GM18951 (cell line): ENCODE data around the gene THADA.

Source experiments
- POLR2A ChIP-seq: IDR thresholded peaks from 4 replicates; pipeline ENCODE4 v1.6.1; 2011; ENCODE audit warnings: mild to moderate bottlenecking; ENCODE audit not compliant: insufficient read length, insufficient read depth; ENCODE audit errors: extremely low read depth
- in situ Hi-C: fragments of 300-500 bp; cut with MboI; formaldehyde crosslinking; loops from one replicate; pipeline ENCODE4 v1.12.0; 2022; ENCODE audit warnings: low sequenced_read_pairs, mixed read lengths, inconsistent platforms; ENCODE audit not compliant: unreplicated experiment

Gene THADA

DNA sequence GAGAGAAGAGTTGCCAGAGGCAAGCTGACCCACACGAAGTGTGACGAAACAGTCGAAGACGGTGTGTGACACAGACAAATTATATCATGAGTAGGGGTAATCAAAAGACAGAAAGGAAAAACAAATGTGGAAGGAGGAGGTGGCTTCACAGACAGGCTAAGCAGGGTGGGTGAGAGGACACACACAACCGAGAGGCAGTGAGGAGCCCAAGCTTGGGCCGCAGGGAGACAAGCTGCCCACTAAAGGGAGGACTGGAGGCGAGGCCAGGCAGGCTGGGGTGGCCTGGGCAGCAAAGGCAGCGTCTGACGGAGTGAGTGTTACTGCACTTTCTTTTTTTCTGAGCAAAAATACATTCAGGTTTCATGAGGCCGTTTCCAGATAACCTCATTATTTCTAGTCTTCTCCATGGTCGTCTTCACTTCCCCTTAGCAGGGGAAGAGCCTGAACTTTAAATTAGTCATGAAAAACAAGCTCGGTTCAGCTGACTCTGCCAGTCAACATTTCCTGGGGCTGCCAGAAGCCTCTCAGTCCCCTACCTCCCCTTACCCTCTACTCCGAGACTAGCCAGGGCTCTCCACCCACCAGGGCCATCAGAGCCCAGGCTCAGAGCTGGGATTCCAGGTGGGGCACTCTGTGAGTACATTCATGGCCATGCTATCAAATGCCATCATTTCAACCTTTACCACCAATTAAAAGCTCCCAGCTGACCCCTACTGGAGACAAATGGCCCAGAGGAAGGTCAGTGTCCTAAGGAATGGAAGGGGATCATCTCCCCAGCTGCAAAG is 355.7 kb downstream of the THADA start:
- in situ Hi-C loops = loop anchor here (10.0 kb wide), 3 partner anchors 115 to 295 kb away; no protein-coding TSS in a partner anchor

DNA sequence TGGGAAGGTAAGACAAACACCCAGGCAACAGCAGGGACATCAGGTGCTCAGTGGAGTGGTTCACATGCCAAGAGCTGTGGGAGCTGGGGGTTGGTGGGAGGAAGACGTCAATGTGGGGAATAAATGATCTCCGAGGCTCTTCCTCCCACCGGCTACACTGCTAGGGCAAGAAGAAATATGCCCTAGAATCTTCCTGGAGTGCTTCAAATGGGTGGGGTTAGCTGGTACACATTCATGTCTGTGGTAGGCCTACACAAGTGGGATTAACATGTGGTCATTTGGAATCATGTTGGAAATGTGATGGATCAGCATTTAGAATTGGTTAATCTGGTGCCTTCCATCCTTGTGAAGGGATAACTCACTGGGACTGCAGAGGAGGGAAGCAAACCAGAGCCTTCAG is 357.0 kb downstream of the THADA start:
- in situ Hi-C loops = loop anchor here (10.0 kb wide), 3 partner anchors 114 to 294 kb away; no protein-coding TSS in a partner anchor
- no peak for TF ChIP-seq POLR2A

More for the DNA sequence above, 355.7 kb downstream of the THADA start:
- no peak for TF ChIP-seq POLR2A

DNA sequence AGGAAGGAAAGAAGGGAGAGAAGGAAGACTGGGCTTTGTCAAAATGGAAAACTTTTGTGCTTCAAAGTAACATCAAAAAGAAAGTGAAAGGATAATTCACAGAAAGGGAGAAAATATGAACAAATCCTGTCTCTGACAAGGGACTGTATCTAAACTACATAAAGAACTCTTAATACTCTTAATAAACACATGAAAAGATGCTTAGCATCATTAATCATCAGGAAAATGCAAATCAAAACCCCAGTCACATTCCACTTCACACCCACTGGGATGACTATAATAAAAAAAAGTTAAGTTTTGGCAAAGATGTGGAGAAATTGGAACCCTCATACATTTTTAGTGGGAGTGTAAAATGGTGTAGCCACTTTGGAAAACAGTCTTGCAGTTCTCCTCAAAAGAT is 357.7 kb downstream of the THADA start:
- no peak for TF ChIP-seq POLR2A
- in situ Hi-C loops = loop anchor here (10.0 kb wide), 3 partner anchors 113 to 293 kb away; no protein-coding TSS in a partner anchor

DNA sequence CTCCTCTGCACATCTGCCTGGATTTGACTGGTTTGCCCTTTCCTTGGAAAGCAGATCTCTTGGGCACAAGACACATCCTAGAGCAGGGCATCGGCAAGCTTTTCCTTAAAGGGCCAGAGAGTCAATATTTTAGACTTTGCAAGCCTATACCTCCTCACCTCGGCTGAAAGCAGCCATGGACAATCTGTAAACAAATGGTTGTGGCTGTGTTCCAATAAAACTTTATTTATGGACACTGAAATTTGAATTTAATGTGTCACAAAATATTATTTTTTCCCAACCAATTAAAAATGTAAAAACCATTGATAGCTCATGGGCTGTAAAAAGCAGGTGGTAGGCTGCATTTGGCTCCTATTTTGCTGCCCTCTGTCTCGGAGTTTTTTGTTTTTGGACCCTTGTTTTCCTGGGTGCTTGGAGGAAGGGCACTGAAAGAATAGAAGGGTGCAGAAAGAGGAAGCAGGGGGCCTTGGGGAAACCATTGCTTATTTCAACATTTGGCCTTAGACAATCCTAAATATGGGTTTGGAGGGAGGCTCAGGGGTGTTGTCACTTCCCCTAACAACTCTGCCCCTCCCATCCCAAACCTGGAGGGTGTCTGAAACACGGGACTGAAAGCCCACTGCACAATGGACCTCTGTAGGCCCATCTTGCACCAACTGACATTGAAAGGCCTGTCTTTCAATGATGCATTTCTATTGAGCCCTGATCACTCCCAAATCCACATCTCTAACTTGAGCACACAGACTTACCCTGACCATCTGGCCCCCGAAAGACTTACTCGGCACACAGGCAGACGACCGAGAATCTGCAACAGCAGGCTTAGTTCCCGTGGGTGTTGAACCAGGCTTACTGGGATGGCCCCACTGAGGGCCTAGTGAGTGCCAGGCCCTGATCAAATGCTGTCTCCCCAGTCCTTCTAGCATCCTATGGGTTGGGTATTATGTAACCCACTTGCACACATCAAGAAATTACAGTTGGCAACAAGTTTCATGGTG is 362.3 kb downstream of the THADA start:
- in situ Hi-C loops = loop anchor here (5.0 to 10.0 kb wide), 4 partner anchors 109 to 289 kb away; no protein-coding TSS in a partner anchor

DNA sequence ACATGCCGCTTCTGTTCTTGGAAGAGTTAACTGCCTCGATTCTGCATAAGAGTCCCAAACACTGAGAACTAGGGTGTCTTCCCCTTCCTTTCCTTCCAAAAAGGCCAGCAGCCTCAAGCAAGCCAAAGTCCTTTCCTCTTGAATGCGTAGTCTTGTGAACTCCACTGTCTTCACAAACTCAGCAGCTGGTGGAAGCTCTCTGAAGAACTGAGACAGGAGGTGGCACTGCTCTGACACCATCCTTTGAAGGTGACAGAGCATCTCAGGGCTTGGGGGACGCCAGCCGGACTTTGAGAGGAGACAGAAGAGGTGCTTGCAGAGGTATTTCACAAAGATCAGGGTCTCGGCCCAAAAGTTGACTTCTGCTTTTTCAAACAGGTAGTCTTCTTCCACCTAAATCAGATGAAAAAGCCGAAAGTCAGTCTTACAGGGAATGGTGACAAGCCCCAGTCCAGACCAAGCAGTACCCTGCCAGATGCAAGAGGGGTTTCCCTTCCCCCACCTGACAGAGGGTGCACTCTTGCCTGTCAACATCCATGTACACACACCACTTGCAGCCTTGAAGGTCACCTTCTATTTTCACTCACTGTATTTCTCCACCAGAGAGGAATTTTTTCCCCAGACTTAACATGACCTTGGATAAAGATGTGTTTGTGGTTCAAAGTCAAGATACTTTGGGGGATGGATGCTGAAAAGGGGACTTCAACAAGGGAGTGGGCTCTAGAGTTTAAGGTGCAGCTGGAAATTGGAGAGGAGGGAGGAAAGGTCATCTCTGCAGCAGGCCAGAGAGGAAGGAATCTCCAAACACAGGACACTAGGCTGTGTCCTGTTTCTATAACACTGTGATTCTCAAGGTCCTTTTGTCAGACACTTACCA is 364.6 kb downstream of the THADA start:
- in situ Hi-C loops = loop anchor here (5.0 to 10.0 kb wide), 4 partner anchors 106 to 286 kb away; no protein-coding TSS in a partner anchor
- no peak for TF ChIP-seq POLR2A

More for the DNA sequence above, 362.3 kb downstream of the THADA start:
- TF ChIP-seq POLR2A = no peak

DNA sequence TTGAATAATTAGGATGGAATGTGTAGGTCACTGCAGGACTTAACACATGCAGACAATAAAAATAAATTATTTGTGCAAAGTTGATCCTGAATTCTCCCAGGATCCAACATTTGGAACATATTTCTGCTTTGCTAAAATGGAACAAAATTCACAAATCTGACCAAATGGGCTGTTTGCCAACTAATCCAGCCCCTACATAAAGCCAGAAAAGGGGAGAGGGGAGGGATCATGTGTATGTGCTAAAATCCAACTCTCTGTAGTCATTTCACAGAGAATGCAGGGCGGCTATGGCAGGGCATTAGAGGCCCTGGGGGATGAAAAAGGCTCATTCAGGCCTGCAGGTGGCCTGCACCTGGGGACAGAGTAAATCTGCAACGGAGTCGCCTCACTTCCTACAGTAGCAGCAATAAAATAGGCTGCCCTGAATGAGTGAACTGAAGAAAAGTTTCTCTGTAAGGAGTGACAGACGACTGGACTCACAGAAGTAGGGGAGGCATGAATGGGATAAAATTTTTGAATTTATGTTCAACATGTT is 365.4 kb downstream of the THADA start:
- no peak for TF ChIP-seq POLR2A
- in situ Hi-C loops = loop anchor here (5.0 to 10.0 kb wide), 4 partner anchors 106 to 286 kb away; no protein-coding TSS in a partner anchor

DNA sequence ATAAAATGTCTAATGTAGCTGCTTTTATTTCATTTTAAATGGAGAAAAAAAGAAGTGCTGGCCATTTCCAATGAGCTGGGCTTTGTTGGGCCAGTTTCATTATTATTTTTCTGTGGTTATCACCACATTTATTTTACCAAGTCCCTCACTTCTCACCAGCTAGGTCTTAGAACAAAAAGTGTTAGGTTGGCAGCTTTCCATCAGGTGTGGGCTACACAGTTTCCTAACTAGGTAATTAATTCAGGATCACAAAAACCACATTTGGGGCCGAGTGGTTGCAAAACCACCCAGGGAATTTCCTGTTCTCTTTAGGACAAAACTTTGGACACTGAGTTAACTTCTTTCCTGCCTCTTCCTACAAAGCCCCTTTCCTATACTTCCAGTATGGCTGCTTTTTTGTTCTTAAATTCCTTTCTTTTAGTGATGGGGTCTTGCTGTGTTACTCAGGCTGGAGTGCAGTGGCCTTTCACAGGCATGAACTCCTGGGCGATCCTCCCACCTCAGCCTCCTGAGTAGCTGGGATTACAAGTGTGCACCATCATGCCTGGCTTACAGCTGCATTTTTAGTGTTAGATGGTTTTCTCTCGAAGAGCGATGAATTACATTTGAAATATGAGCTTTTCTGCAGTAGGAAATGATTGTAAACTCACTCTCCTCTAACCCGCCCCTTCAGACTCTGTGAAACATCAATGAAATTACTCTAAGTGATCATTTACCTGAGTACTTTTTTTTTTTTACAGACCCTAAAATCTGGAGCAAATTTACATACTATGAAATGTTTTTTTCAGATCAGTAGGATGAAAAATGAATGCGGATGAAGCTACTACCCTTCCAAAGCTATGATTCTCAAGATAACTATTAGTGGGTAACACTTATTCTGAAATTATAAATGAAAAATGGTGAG is 366.8 kb downstream of the THADA start:
- TF ChIP-seq POLR2A = no peak
- in situ Hi-C loops = no loop called here

DNA sequence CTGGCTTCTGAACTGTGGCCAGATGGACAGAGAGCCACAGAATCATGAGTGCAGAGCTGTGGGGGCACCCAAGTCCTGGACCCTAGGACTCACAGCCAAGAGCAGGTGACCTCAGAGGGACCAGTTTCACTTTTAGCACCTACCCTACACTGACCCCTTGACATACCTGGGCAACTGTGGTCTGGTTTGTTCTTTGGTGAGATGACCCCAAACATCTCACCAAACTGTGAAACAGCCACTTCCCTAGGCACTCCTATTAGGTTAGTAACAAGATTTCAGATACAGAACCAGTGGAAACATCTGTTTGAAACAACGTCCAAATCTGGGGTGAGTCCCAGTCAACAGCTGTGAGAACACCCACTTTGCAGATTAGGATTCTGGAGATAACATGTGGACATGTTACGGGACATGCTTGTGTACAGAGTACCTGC is 367.5 kb downstream of the THADA start:
- no peak for TF ChIP-seq POLR2A
- in situ Hi-C loops = no loop called here

DNA sequence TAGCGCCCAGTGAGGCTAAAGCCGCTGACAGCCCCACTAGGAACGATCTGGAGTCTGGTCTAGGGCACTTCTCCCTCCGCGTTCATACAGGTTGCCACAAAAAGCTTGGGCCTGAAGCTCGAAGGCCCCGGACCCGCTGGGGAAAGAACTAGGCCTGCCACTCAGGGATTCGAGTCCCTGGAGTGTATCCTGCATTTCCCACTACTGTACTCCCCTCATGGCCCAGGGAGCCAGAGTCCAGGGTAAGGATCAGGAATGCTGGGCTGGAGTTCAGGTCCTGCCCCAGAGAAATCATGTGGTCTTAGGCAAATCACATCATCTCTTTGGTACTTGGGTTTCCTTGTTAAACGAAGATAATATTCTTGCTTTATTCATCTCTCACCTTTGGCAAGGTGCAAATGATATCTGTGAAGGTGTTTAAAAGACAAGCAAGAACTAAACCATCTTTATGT is 368.0 kb downstream of the THADA start:
- in situ Hi-C loops = no loop called here
- no peak for TF ChIP-seq POLR2A

DNA sequence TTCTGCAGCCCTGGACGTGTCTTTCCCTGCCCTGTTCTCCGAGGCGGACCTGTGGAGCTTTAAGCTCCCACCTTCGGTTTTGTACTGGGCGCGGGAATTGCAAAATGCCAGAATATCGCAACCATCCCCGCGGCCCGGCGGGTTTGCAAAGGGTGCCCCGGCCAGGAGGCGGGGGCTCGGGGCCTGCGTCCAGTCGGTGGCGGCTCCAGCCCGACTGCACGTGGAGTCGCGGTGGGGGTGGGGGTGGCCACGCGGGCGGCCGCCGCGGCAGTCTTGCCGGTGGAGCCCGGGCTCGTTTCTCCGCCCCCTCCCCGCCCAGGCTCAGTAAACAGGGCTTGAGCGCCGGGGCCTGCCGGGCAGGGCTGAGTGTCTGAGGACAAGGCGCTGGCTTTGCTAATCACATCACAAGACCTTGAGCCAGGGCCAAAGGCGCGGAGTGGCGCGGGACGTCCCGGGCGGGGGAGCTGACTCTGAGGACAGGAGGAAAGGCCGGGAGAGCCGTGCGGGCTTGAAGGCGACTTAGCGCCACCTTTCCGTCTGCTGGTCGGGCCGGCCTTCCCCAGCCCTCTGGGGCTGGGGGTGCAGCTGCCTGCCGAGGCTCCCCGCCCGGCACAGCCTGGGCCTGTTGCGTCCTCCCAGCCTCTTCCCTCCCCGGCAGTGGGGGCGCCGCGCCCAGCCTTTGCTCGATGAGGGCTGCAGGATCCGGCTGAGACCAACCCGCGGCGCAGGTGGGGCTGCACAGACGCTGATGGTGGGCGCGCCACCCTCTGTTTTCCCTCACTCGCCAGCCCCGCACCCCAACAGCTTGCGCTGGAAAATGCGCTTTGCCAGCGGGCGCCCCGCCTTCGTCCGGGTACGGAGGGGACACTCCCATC is 368.6 kb downstream of the THADA start:
- no peak for TF ChIP-seq POLR2A
- in situ Hi-C loops = no loop called here
